Inferior parietal cortex (tissue), 1 donor: ENCODE data around the gene SRGAP3.

Source experiments
- DNase-seq: peaks from one replicate; pipeline ENCODE4 v3.0.0-alpha.2; 2016; ENCODE audit errors: extremely low spot score

SRGAP3 gene

DNA sequence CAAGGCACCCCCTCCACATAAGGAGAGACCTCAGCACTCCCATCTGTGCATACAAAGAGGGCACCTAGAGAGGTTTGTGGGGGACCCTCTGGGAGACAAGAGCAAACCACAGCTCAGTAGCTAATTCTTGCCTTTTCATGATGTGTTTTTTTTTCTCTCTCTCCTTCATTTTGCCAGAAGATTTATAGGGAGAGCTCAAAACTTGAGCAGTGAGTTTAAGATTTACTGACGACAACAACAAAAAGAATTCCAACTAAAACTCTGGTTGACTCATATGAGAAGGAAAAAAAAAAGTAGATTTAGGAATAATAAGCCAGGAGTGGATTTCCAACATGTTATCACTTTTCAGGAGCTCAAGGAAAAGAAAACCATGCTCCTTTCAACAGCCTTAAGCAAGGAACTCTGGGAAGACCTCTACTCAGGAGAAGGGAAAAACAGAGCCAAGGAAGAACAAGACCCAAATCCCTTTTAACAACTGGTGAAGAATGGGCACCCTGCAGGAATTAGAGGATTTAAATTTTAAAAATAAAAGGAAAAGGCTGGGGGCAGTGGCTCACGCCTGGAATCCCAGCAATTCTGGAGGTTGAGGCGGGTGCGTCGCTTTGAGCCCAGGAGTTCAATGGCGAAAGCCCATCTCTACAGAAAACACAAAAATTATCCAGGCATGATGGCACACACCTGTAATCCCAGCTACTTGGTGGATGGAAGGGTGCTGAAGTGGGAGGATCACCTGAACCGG is 228.0 kb downstream of the SRGAP3 start:
- DNase-seq: no peak

GRCh38 chr3:9020426-9020825 is 229.0 kb downstream of the SRGAP3 start:
- DNase-seq: no peak

- DNase-seq: no peak
Measured at GRCh38 chr3:9019259-9019961, 230.0 kb downstream of the SRGAP3 start.

GRCh38 chr3:9015250-9015649 is 234.2 kb downstream of the SRGAP3 start:
- no peak for DNase-seq

DNA sequence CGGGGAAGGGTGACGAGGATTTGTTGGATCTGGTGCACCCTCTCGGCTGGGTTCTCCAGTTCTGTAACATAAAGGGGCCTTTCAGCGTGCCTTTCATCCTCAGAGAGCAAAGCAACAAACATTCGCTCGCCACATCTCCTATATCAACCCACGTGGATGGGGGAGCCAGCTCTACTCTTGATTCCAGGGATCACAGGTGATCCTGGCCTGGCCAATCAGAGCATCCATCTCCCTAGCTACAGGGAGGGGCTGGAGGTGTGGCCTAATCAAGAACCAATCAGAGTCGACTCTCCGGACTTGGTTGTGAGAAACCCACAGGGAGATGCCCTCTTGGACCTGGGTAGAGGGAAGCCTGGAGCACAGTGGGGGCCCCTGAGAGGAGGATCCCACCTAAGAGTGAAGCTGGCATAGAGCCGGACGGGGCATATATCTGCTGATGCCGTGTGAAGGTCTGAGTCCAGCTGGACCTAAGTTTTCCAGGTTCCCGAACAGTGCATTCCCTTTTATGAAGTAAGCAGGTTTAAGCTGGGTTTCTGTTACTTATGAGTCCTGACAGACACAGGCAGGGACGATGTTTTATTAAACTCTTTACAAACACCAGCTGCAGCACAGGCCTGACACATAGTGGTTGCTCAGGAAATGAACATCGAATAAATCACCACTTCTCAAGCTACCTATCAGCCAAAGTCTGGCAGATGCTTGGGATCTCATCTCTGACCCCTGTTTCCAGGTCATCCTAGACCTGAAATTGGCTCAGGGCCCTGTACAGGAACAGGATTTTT is 235.5 kb downstream of the SRGAP3 start:
- no peak for DNase-seq

DNA sequence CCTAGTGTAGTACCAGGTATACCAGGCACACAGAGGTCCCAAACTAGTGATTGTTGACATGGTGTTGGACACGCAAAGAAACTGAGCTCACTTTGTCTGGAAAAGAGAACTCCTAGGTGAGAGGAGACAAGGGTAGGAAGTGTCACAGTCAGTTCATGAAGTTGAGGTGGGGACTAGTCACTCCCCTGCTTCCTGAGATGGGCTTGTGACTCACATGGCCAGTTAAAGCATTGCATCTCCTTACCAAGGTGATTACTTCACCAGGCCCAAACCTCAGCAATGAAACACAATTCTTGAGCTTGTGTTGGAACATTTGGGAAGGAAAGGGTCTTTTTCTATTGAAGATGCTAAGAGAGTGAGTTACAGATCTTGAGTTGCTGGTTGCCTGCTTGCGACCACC is 236.9 kb downstream of the SRGAP3 start:
- DNase-seq: no peak

DNA sequence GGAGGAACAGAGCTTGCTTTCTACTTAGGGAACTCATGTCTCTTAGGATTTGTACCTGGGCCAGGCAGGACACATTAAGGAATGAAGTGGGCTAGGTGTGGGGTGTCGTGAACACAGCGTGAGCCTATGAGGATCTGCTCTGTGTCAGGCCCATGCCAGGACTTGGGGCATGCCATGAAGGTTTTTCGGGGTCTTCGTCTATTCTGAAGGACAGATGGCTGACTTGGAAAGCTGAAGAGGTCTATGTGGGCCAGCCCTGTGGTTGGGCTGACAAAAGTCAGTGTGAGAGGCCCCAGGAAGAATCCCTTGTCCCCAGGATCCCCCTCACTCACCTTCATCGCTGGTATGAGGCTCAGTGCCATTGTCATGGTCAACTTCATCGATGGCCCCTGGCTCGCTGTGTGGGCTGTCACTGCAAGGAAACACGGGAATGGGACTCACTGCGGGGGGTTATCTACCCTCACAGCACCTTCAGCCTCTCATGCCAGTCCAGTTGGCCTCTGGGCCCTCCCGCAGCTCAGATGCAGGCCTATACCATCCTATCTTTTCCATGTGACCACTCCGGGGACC is 239.4 kb downstream of the SRGAP3 start:
- DNase-seq: no peak

DNA sequence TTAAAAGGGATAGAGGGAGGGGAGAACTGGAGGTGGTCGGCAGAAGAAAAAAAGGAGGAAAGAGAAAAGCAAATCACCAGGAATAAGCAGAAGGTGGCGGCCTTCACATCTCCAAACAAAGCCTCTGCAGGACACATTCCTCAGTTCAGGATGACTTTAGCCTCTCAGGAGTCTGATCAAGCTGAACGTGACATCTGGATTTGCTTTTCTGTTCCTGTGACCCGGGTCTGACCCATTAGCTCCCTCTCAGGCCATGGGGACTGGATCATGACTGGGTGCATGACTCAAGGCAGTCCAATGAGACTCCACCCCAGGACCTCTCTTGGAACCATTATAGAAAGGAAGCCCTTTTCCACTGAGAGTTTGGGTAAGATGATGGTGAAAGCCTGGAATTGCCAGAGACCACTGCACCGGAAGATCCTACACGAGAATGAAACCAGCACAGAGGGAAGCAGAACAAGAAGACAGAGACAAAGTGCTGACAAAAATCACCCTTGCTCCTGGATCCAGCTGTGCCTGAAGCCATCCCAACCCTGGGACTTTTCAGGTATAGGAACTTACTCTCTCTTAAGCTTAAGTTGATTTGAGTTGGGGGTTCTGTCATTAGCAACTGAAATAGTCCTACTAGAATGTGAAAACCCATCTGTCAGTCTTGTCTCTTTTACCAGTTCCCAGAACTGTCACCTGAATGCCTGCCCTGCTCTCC is 240.7 kb downstream of the SRGAP3 start:
- DNase-seq: no peak

- DNase-seq: no peak
Measured at GRCh38 chr3:9007928-9008327, 241.5 kb downstream of the SRGAP3 start.

DNA sequence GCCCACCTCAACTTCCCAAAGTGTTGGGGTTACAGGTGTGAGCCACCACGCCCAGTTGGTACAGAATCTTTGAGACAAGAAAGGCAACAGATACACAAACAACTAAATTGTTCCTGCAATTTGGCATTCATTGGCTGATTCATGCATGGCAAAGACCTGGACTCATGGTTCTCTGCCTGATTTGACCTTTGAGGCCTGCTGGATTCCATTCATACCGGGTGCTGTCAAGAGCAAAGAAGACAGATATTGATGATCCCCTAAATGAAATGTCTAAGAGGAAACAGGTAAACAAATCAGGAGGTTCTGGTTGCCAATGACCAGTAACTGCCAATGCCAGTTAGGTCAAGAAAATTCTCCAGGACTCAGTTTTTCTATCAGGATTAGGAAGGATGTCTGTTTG is 242.2 kb downstream of the SRGAP3 start:
- DNase-seq: no peak

- no peak for DNase-seq
Measured at GRCh38 chr3:9000041-9000440, 249.4 kb downstream of the SRGAP3 start.

DNA sequence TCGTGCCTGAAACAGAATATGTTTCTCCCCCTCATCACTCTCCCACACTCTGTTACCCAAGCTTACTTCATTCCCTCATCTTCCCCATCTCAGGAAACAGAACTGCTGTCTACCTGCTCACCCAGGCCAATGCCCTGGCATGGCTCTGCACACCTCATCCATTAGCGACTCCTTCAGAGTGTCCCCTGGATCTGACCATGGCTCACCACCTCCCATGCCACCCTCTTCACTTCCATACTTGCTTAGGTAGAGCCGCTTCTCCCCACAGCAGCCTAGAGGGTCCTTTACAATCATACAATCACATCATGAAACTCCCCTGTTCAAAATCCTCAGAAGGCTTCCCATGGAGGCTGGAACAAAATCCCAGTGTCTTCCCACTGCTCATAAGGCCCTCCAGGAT is 252.3 kb downstream of the SRGAP3 start:
- DNase-seq: no peak

DNA sequence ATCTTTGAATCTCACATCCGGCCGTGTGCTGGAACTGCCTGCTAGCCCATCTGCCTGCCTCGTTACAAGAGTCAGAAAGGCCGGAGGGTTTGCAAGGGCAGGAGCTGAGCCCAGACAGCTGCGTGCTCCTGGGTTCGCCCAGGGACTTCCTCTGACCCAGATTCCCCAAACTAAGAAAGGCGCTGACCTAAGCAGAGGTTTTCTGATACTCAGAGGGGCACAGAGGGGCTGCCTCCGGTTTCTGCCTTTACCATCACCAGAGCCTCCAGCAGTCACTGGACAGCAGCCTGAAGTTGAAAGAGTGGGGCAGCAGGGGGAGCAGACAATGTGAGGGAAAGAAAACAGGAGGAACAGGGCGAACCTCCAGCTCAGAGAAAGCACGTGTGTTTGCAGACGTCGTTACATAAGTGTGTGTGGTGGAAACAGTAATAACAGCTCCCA is 252.7 kb downstream of the SRGAP3 start:
- peak; percentile 78 for DNase-seq

- no peak for DNase-seq
Measured at GRCh38 chr3:8996216-8996615, 253.2 kb downstream of the SRGAP3 start.

DNA sequence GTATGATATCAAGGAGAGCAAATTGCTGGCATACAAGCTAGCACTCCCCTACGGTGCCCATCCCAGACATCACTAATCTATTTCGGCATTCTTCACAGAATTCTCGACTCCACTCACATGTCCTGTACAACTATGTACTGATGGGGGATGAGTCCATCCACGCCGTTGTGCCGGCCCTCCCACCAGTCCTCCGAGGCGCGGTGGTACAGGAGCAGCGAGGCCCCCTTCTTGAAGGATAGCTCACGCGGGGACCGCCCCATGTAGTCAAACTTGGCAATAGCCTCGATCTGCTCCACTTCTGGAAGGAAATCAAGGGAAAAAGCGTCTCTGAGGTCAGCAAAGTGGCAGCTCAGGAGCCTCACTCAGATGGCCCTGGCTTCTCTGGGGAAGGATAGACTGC is 255.2 kb downstream of the SRGAP3 start:
- no peak for DNase-seq

GRCh38 chr3:8993331-8993730 is 256.1 kb downstream of the SRGAP3 start:
- no peak for DNase-seq

GRCh38 chr3:8992854-8993253 is 256.6 kb downstream of the SRGAP3 start:
- DNase-seq: no peak

DNA sequence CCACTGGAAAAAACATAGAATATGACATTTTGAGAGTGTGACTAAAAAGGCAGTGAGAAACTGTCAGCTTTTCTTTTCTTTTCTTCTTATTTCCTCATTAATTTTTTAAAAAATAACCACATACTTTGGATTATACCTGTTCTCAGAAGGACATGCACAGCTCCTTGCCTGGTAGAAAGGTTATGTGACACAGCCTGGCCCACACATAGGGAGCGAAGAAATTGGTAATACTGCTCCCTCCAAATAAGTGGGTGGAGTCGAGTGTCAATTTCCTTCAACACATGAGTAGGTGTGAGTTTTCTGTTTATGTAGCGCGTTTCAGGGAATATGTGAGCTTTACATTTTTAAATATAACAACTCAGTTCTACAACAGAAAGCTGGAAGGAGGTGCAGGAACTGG is 257.2 kb downstream of the SRGAP3 start:
- DNase-seq: no peak

- no peak for DNase-seq
Measured at GRCh38 chr3:8990266-8991215, 258.9 kb downstream of the SRGAP3 start.

DNA sequence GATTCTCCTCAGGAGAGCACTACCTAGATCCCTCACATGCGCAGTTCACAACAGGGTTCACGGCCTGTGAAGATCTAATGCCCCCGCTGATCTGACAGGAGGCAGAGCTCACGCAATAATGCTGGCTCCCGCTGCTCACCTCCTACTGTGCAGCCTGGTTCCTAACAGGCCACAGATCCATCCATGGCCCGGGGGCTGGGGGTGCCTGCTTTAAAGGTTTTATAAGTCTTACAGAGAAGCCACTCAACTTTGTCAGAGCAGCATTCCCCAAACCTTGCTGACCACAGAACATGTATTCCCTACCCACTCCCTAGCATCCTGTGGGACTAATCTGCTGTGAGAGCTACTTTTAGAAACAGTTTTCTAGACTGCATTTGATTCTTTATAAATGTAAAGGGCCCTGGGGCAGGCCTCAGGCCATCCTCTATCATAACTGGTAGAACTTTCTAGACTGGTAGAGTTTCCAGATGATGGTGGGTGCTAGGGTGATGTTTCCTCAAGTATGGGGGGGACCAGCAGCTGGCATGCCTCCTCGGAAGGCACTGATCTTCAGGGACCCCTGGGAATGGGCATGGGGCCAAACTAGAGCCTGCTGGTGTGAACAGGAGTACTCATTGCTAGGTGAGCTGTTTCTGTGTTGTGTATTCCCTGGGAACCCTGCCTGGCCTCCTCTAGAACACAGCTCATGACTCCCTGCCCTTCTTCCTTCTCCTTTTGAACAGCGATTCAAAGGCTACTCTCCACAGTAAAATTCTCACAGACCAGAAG is 260.5 kb downstream of the SRGAP3 start:
- DNase-seq: no peak
